Activated T-cell treated with anti-CD3 and anti-CD28 coated beads, Interleukin-2, amount 50 U/mL, for 48 hours (primary cell): Measurements from ENCODE around the gene NCAN.

Source experiments
- DNase-seq, 2 experiments: peaks; one replicate each; pipeline ENCODE4 v3.0.0-alpha.2; 2020

The NCAN gene

DNA sequence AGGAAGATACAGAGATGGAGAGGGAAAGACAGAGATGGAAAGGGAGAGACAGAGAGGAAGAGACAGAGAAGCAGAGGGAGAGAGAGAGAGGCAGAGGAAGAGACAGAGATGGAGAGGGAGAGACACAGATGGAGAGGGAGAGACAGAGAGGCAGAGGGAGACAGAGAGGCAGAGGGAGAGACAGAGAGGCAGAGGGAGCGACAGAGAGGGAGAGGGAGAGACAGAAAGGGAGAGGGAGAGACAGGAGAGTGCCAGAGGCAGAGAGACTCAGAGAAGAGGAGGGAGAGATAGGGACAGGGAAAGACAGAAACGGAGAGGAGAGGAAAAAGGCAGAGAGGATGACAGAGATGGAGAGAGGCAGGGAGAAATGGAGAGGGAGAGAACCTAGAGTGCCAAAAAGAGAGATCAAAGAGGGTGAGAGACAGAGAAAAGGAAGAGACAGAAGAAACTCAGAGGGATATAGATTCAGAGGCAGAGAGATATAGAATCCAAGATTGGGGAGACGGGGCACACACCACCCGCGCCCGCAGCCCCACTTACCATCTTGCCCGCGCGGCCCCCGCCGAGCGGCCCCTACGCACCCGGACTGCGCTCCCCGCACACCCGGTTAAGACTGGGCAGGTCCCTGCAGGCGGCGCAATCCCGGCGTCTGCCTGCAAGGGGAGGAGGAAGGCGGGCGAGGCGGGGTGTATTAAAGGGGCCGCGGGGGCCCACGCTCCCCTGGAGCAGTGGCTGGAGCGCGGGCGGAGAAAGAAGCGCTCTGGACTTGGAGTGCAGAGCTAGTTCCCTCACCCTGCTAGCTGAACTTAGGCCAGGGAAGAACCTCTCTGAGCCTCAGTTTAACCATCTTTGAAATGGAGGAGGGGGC lies 50.7 kb downstream of the NCAN start:
- no peak for DNase-seq

DNA sequence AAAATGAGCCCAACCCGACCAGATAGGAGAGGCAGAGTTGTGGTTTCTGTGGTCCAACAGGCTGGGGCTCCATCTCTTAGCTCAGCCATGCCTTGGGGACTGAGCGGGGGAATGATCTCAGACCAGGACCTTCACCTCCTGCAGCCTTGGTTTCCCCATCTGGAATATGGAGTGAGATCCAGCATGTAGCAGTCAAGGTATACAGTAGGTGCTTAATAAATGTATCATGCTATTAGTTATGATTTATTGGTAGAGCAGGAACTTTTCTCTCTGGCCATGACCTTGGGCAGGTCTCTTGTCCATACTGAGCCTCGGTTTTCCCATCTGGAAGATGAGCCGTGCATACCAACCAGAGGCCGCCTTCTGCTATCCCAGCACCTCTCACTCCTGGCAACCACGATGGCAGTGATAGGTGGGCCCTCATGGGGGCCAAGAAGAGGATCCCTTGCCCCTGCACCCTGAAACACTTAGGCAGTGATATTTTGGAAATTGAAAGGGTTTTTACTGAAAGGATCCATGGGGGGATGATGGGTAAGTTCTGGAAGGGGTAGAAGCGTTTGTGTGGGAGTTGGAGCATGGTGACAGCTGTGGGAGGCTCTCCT lies 52.2 kb downstream of the NCAN start:
- DNase-seq, result no peak

DNA sequence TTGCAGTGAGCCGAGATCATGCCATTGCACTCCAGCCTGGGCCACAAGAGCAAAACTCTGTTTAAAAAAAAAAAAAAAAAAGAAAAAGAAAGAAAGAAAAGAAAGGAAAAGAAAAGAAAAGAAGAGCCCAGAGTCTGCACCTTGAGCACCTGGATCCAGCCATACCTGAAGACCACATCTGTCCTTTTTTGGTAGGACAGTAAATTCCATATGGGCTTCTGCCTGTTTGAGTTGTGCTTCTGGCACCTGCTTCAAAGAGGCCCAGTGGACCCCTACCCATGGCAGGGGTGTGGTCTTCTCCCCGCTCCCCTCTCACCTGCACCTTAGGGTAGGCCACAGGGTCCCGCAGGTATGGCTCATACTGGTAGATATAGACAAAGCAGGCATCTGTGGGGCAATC lies 55.5 kb downstream of the NCAN start:
- DNase-seq, result no peak

DNA sequence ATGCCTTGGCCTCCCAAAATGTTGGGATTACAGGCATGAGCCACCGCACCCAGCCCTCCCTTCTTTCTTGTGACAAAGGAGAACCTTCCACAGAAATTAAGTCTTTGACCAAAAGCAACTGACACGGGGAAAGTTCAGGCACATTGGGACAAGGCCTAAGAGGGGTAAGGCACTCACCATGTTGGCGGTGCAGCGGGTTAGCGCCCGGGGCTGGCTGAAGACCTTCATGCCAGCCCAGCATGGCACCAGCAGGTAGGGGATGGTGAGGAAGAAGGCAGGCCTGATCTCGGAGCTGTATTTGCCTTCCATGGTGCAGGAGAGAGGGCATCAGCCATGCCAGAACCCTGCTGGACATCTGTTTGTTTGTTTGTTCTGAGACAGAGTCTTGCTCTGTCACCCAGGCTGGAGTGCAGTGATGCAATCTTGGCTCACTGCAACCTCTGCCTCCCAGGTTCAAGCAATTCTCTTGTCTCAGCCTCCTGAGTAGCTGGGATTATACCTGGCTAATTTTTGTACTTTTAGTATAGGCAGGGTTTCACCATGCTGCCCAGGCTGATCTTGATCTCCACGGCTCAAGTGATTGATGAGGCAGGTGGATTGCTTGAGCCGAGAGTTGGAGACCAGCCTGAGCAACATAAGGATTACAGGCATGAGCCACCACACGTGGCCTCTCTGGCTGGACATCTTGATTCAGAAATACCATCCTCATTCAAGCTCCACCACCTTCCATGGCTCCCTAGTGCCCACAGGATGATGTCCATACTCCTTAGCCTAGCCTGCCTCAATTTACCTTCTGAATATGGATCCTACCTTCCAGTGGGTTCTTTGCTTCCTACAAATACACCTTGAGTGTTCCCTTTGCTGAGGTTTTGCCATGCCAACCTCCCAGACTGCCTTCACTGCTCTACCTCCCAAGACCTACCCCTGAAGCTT lies 57.0 kb downstream of the NCAN start:
- no peak for DNase-seq

DNA sequence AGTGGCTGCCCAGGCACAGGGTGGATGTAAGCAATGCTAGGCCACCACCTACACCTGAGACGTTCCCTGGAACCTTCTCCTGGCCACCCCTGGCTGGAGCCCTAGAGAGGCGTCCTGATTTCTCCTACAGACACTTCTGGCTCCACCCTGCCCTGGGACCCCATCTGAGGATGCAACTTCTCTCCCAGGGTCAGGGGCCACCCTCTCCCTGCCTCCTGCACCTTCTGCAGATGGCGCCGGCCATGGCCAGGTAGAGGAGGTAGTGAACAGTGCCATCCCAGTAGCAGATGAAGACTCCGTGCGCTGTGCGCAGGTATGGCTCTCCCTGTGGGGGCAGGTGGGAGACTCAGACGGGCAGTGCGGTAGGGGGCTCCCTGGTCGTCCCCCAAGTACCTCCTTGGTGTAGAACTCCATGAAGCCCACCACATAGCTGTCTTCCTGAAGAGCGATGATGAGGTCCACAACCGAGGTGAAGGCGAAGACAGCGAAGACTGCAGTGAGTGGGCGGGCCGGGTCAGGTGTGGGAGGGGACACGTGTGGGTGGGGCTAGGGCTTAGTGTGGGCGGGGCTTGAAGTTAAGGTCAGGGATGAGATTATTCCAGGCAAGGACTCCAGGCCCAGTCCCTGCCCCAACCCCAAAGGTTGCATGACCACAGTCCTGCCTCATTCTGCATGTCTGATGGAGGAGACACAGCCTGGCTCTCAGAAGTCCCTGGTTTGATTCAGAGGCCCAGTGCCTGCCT lies 58.4 kb downstream of the NCAN start:
- no peak for DNase-seq

DNA sequence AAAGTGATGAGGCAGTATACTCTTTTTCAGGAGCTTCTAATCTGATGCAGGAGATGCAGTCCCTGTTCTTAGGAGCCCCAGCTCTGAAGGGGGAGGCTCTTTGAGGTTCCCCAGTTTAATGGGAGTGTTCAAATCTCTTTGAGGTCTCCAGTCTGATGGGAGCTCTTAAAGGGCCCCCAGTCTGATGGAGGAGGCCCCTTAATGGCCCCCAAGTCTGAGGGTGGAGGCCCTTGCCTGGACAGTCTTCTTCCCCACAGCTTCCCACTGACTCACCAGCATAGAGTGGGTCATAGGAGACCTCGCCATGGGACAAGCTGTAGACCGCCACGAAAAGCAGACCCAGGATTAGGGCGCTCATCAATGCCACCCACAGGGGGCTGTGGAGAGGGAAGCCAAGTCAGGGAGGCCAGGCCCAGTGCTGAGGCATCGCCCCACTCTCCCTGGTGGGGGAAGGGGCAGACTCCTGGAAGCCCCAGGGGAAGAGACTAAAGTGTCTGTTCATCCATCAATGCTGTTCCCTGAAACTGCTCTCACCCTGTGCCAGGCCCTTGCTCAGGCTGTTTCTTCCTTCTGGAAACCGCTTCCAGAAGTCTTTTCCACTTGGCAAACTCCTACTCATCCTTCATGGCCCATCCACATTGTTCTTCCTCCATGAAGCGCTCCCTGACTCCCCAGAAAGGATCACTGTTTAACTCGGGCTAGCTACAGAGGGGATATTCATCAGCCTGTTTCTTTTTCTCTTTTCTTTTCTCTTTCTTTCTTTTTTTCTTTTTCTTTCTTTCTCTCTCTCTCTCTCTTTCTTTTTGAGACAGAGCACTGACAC lies 59.2 kb downstream of the NCAN start:
- DNase-seq, result no peak

DNA sequence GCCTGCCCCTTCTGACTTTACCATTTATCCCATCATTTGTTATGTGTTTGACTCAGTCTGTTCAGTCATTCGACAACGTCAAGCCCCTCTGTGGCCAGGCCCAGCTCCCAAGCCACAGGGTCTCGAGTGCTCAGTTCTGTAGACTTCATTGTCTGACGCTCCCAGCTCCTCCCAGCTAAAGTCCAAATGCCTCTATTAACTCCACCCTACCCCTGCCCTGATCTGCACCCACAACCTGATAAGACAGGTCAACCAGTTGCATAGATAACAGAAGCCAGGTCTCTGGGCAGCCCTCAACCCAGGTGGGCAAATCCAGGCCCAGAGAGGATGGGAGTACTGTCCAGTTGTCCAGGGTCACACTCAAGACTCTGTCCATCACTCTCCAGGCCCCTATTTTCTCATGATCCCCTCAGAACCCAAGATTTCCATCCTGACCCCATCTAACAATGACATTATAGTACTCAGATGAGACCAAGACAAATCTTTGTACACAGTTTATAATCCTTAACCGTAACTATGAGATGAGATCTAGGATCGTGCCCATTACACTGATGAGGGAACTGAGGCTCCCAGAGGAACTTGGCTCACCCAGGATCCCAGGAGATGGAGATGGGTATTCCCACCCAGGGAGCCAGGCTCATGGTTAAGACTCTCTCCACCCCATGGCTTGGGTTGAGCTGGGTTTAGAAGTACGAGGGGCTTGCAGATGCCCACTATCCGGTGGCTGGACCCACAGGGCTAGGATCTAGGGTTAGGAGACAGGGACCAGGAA lies 60.3 kb downstream of the NCAN start:
- no peak for DNase-seq

DNA sequence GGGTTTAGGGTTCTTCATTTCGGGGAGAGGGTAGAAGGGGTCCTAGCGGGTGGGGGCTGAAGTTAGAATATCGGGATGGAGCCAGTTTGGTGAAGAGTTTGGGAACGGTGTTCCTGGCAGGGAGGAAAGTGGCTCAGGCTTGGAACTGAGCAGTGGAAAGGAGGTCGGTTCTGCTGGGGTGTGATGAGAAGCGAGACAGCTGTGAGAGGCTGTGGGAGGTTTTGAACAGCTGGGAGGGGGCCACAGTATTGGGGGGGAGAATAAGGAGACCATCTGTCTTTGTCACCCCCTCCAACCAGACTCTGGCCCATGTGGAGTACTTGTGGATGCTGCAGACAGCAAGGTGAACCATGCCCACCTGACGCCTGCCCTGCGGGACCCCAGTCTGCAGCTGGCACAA lies 62.4 kb downstream of the NCAN start:
- DNase-seq, result no peak

DNA sequence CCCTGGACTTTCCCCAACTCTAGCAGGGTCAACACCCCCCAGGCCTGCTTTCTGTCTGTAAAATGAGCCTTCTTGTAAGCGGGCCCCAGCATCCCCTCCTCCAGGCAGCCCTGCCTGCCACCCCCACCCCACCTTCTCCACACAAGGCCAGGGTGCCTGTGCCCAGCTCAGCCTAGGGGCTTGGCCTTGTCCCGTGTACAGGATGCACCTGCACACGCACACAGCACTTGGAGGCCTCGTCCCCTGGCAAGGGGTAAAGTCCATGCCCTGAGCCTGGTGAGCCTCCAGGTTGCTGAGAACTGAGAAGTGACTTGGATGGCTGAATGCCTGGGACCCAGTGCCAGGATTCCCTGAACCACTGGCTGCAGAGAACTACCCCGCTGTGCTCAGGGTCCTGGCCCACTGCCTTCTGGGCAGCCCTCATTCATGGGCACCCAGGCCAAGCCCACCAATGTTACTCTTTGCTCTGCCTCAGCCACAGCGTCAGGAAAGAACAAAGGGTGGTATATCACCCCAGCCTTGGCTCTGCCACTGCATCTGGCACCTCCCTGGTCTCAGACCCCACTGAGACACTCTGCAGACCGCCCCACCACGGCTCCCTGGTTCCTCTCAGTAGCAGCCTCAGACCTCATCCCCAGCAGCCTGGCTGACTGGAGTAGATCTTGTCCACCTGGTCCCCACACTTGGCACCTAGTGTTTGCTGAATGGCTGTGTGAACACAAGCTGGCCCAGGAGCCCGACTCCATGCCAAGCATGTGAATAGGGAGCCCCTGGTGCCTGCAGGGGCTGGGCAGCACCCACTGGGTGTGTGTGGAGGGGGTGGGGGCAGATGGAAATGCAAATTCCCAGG lies 63.2 kb downstream of the NCAN start:
- DNase-seq, result no peak

DNA sequence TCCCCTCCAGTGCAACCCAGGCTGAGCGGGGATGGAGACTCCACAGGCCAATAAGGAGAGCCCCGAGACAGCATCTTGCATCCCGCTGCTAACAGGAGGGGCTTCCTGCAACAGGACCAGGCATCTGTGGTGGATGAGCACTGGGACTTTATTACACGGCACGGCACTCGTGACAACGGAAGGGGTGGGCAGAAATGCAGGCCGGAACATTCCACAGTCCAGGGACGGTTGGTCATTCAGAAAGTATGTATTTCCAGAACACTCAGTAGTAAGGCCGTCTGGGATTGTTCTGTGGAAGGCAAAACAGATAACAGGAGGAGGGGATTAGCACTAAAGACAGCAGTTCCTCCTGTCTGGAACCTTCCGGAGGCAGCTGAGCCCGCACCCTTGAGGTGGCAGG lies 64.6 kb downstream of the NCAN start:
- DNase-seq, result no peak

DNA sequence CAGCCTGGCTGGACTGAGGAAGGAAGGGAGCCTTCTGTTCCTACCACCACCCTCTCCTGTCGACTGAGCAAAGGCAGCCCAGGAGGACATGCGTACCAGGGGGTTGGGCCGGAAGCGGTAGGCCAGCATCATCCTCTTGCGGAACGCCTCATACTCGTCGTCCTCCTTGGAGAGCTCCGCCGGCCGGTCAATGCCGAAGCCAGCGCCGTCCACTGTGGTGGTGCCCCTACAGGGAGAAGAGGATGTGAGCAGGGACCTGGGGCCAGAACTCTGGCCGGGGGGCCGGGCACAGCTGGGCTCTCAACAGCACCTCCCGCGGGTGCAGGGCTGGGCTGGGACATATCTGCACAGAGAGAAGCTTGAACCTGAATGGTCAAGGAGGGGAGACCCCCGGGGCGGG lies 65.1 kb downstream of the NCAN start:
- no peak for DNase-seq

DNA sequence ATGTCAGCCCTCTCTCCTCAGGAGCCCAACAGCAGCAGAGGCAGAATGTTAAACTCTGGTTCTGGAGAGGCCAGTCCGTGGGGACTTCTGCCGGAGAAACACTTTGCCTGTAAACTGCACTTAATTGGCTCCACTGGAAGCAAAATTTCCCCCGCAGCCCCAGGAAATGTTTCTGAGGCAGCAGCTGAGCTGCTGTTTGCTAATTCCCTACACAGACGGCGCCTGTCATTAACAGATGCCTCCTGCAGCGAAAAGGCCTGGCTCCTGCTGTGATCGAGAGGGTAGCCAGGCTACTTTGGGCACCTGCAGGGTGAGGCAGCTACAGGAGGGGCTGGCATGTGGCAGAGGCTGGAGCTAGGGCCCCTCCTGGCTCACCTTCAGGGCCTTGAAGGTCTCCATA lies 66.6 kb downstream of the NCAN start:
- DNase-seq, result no peak

DNA sequence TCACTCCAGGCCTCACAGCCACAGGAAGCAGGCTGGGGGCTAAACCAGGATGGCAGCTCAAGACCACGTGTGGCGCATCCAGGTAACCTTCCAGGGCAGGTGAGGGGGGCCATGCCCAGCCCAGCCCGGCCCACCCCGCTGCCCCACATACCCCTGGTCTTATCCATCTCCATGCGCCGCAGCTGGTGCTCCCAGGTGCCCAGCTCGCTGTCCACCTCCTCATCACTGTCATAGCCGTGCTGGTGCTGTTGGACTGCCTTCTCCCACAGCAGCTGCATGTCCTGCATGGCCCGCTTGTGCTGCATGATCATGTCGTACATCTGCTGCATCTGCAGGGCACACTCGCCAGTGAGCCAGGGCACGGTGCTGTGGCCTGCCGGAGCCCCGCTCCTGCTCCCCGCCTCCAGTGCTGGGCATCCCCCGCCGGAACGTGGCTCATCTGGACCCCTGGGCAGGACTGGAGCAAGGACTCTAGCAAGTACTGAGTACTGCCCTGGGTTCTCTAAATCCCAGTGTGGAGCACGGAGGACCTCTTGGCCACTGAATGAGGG lies 67.4 kb downstream of the NCAN start:
- DNase-seq, result no peak

DNA sequence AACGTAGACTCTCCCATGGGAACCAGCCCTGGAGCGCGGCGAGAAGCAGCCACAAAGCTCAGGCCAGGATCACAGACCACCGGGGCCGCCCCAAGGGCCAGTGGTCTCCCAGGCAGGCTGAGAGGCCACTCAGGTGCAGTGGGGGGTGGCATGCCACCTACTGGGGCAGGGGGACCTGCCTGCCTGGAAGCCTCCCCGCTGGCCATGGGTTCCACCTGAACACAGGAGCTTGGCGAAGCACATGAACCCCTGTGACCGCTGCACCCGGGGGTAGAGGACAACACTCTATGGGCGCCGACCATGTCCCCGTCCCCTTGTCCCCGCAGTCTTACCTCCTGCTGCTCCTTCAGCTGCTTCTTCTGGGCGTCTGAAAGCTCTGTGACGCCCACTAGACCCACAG lies 68.1 kb downstream of the NCAN start:
- no peak for DNase-seq

DNA sequence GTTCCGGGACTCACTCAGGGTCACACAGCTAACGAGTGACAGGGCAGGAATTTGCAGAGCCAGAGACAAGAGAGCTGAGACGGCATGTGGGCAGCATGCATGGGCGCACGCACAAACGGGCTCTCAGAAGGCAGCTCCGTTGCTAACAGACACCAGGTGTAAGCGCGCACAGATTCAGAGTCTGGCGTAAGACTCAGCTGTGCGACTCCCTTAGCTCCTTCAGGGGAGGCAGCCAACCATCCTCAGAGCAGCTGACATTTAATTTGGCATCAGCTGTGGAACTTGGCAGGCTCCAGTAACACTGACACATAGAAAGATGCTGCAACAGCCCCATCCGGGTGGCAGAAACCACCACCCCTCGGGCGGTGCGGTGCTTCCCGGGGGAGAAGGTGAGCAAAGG lies 68.8 kb downstream of the NCAN start:
- DNase-seq, result no peak

DNA sequence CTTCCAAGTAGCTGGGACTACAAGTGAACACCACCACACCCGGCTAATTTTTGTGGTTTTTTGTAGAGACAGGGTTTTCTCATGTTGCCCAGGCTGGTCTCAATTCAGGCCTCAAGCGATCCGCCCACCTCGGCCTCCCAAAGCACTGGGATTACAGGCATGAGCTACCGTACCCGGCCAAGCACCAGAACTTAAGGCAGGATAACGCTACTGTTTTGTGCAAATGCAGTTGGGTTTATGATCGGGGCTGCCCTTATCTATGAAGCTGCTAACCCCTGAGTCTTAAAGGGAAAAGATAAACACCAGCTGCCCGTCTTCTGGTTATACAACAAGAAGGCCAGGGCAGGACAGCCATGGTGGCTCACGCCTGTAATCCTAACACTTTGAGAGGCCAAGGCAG lies 73.9 kb downstream of the NCAN start:
- DNase-seq, result no peak

DNA sequence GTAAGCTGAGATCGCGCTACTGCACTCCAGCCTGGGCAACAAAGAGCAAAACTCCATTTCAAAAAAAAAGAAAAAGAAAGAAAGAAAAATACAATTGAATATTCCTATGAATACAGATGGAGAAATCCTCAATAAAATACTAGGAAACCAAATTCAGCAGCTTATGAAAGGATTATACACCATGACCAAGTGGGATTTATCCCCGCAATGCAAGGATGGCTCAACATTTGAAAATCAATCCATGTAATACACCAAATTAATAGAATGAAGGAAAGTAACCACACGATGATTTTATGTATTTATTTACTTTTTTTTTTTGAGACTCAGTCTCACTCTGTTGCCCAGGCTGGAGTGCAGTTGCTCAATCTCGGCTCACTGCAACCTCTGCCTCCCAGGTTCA lies 80.8 kb downstream of the NCAN start:
- DNase-seq, result no peak

DNA sequence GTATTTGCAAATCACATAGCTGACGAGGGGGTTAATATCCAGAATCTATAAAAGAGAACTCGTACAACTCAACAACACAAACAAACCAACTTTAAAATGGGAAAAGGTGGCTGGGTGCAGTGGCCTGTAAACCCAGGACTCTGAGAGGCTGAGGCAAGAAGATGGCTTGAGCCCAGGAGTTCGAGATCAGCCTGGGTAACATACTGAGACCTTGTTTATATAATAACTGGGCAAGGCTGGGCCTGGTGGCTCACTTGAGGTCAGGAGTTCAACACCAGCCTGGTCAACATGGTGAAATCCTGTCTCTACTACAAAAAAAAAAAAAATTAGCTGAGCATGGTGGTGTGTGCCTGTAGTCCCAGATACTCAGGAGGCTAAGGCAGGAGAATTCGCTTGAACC lies 83.2 kb downstream of the NCAN start:
- no peak for DNase-seq

DNA sequence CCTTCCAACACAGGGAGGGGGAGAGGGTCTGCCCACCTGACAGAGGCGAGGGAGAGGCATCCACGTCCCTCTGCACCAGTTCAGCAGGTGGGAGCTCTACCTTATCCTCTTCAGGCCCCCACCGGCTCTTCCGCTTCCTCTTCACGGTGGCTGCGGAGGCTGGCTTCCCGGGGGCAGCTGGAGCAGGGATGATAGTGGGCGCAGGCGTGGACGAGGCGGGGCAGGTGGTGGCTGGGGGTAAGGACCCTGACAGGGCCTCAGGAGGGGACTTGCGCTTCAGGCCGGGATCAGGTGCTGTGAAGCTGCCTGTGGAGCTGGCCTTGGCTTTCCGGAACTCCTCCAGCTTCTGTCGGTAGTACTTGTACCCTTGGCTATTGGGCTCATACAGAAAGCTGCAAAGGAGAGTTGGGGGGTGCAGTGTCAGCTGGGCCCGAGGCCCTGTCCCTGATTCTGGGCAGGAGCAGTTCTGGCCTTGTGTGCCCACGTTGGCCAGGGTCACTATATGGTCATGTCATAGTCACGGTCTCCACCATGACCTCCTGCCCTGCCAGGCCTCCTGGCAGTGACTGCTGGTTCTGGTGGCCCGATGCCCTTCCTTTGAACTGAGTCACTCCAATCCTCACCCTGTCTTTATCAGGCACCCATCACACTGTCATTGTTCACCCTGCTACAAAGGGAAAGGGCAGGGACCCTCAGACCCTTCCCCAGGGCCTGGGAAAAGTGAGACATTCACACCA lies 85.4 kb downstream of the NCAN start:
- DNase-seq, result no peak
